PFSK-1 (cell line): Measurements from ENCODE around the gene ACSF3.

Experiments used
- REST ChIP-seq, 2 experiments: IDR thresholded peaks; 2 replicates each; pipeline versions ENCODE4 v1.6.1 to v1.8.0; 2011 to 2012; ENCODE audit warnings: low read depth in 2 of 2, low read length in 2 of 2, control low read depth in 1 of 2, inconsistent platforms in 1 of 2, mild to moderate bottlenecking in 1 of 2, moderate library complexity in 1 of 2; ENCODE audit not compliant: insufficient read depth in 1 of 2
- SIN3A ChIP-seq: IDR thresholded peaks from 2 replicates; pipeline ENCODE4 v1.6.1; 2012; ENCODE audit warnings: mild to moderate bottlenecking, low read length, moderate library complexity, borderline replicate concordance; ENCODE audit not compliant: insufficient read depth
- TAF1 ChIP-seq: IDR thresholded peaks from 2 replicates; pipeline ENCODE4 v1.6.1; 2012; ENCODE audit warnings: low read length, control low read depth, borderline replicate concordance; ENCODE audit not compliant: insufficient read depth

DNA sequence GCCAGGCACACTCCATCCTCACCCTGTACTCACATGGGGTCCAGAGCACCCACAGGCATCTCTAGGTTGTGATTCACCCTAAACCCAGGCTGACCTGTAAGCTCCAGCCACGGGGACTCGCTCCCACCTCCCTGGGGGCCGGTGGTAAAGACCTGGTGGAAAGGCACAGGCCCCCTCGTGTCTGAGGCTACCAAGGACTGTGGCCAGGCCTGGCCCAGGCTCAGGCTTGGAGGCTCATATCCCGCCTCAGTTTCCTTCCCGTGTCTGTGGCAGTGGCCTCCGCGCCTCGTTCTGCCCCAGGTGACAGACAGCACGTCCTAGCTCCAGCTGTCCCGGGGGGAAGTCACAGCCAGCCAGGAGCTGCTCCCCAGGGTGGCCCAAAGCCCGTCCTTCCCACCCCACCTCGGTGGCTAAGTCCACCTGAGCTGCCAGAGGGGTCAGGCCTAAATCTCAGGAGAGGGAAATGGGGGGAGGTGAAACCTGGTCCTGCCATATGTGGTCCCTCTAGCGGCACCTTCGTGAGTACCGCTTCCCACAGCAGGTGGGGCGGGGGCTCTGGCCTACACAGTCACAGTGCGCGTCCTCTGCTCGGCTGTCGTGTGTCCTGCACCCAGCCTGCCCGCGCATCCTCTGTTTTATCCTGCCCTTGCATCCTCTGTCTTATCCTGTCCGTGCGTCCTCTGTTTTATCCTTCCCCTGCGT, 90.5 kb downstream of the ACSF3 start:
- TF ChIP-seq TAF1 (no peak), REST (IDR thresholded peaks at IDR 0.05; ENCODE audit: insufficient read depth in 1 of 2, low read depth in 2 of 2, low read length in 2 of 2) (no peak), SIN3A (no peak)
